Fibroblast of pulmonary artery (primary cell): ENCODE data around the gene ESYT3.
"Not testable (repeated sequence)": the region's sequence is repeated elsewhere in the genome, so short reads cannot be mapped to it uniquely, and the experiment has no call there.

Experiments
- DNase-seq: peaks from one replicate; pipeline ENCODE4 v3.0.0-alpha.2; 2010; ENCODE audit warnings: low read depth
- H3K4me3 ChIP-seq: replicated peaks from 2 replicates; pipeline ENCODE4 v1.5.1; 2011; ENCODE audit warnings: low read depth, mild to moderate bottlenecking, control low read depth, low read length, moderate library complexity
- TF ChIP-seq, protein P1 (sequence below): IDR thresholded peaks from 2 replicates; pipeline ENCODE4 v1.5.1; 2011; ENCODE audit warnings: mild to moderate bottlenecking, control low read depth, low read length, inconsistent platforms; ENCODE audit errors: missing control alignments

Gene ESYT3

GRCh38 chr3:138507524-138507923, 73.1 kb downstream of the ESYT3 start:
- no peak overlapping the region for H3K4me3 ChIP-seq
- TF ChIP-seq, protein P1, sequence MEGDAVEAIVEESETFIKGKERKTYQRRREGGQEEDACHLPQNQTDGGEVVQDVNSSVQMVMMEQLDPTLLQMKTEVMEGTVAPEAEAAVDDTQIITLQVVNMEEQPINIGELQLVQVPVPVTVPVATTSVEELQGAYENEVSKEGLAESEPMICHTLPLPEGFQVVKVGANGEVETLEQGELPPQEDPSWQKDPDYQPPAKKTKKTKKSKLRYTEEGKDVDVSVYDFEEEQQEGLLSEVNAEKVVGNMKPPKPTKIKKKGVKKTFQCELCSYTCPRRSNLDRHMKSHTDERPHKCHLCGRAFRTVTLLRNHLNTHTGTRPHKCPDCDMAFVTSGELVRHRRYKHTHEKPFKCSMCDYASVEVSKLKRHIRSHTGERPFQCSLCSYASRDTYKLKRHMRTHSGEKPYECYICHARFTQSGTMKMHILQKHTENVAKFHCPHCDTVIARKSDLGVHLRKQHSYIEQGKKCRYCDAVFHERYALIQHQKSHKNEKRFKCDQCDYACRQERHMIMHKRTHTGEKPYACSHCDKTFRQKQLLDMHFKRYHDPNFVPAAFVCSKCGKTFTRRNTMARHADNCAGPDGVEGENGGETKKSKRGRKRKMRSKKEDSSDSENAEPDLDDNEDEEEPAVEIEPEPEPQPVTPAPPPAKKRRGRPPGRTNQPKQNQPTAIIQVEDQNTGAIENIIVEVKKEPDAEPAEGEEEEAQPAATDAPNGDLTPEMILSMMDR: no peak
- no peak for DNase-seq

- peak; percentile 39 for DNase-seq
- no peak overlapping the region for H3K4me3 ChIP-seq
- TF ChIP-seq, protein P1: no peak
Observed at GRCh38 chr3:138509586-138509985, 75.2 kb downstream of the ESYT3 start.

GRCh38 chr3:138511945-138512344, 77.5 kb downstream of the ESYT3 start:
- TF ChIP-seq, protein P1: no peak
- no peak for DNase-seq
- H3K4me3 ChIP-seq: no peak overlapping the region

DNA sequence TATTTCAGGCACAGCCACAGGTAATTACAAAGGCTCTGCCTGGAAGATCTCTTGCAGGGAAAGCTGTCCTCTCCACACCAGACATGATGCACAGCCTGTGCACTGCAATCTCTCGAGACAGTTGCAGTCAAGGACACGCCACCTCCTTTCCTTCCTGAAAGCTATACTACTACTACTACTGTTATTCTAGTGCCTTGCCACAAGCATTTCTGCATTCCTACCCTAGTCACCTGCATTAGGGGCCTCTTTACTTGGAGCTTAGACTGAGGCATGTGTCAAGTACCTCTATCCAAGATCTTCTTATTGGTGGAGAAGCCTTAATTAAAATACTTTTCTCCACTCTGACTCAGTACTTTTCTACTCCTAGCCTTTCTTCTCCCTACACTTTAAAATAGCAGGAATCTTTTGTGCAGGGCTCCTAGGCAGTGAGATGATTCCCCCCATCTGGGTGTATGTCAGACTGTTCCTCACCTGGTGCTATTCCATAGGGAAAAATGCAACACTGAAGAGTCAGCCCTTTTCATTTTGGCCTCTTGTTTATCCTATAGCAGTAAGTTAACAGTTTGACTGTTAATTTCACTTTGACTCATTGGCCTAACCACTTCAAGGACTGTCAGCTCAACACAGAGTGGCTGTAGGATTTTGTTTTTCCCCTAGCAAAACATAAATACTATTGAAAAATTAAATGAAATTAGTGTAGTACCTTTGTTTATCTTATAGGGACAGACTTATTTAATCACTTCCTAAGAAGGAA, 78.9 kb downstream of the ESYT3 start:
- H3K4me3 ChIP-seq: no peak overlapping the region
- TF ChIP-seq, protein P1: no peak
- DNase-seq: no peak

DNA sequence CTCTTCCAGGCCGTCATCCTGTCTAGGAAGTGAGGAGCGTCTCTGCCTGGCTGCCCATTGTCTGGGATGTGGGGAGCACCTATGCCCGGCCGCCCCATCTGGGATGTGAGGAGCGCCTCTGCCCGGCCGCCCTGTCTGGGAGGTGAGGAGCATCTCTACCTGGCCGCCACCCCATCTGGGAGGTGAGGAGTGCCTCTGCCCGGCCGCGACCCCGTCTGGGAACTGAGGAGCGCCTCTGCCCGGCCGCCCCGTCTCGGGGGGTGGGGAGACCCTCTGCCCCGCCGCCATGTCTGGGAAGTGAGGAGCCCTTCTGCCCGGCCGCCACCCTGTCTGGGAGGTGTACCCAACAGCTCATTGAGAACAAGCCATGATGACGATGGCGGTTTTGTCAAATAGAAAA, 87.0 kb downstream of the ESYT3 start:
- DNase-seq, H3K4me3 ChIP-seq: not testable (repeated sequence)
